RWPE2 (cell line): ENCODE results near the gene EIF4A3.

Source experiments
- ATAC-seq: fragments of 200-7000 bp; cut with Tn5 transposase; 3 replicates; pipeline ENCODE4 v1.9.1; 2021; ENCODE audit warnings: low read depth
- DNase-seq: peaks from one replicate; pipeline ENCODE4 v3.0.0-alpha.2; 2020; ENCODE audit warnings: low spot score
- H3K27ac ChIP-seq: fragments of 450-650 bp; 2 replicates; pipeline ENCODE4 v1.5.1; 2017; ENCODE audit warnings: mild to moderate bottlenecking; ENCODE audit not compliant: poor library complexity, severe bottlenecking
- H3K27me3 ChIP-seq: fragments of 250-450 bp; sonication (Bioruptor Pico); 2 replicates; pipeline ENCODE4 v1.5.1; 2021; ENCODE audit warnings: mild to moderate bottlenecking, moderate library complexity; ENCODE audit not compliant: insufficient read depth, poor library complexity, severe bottlenecking
- H3K36me3 ChIP-seq: fragments of 250-450 bp; sonication (Bioruptor Pico); 2 replicates; pipeline ENCODE4 v1.5.1; 2020; ENCODE audit warnings: low read depth, mild to moderate bottlenecking, moderate library complexity
- H3K4me1 ChIP-seq: fragments of 250-450 bp; sonication (Bioruptor Pico); 2 replicates; pipeline ENCODE4 v1.5.1; 2021; ENCODE audit warnings: mild to moderate bottlenecking, moderate library complexity; ENCODE audit not compliant: insufficient read depth, poor library complexity, severe bottlenecking
- H3K4me3 ChIP-seq: fragments of 250-450 bp; sonication (Bioruptor Pico); 2 replicates; pipeline ENCODE4 v1.5.1; 2021; ENCODE audit warnings: mild to moderate bottlenecking, moderate library complexity; ENCODE audit not compliant: severe bottlenecking
- H3K9me3 ChIP-seq: fragments of 250-450 bp; sonication (Bioruptor Pico); 2 replicates; pipeline ENCODE4 v1.5.1; 2021; ENCODE audit warnings: mild to moderate bottlenecking, moderate library complexity; ENCODE audit not compliant: severe bottlenecking
- TF ChIP-seq, protein P1 (sequence below): fragments of 450-650 bp; IDR thresholded peaks from one replicate; pipeline ENCODE4 v1.5.1; 2017; ENCODE audit warnings: mild to moderate bottlenecking, moderate library complexity; ENCODE audit not compliant: poor library complexity, severe bottlenecking

Gene EIF4A3

DNA sequence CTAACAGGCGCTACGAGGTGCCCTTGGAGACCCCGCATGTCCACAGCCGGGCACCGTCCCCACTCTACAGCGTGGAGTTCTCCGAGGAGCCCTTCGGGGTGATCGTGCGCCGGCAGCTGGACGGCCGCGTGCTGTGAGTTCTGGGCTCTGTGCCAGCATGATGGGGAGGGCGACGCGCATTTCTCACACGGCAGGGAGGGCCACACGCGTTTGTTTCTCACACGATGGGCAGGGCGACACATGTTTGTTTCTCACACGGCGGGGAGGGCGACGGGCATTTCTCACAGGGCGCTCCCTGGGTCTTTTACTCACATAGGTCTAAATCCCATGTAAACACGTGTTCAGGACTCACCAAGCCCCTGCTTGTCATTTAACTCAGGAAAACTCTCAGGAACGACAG lies 41.2 kb downstream of the EIF4A3 start:
- DNase-seq (peak; percentile 55), ATAC-seq (no peak)
- H3K27me3 ChIP-seq = no peaks in the 10 kb centered on the region
- no peaks in the 10 kb centered on the region for H3K36me3 ChIP-seq
- no peaks in the 10 kb centered on the region for H3K9me3 ChIP-seq
- peaks cover 12% of the 10 kb centered on the region for H3K4me1 ChIP-seq
- H3K4me3 ChIP-seq = no peak overlapping the region
- no peak overlapping the region for H3K27ac ChIP-seq
- TF ChIP-seq, protein P1, sequence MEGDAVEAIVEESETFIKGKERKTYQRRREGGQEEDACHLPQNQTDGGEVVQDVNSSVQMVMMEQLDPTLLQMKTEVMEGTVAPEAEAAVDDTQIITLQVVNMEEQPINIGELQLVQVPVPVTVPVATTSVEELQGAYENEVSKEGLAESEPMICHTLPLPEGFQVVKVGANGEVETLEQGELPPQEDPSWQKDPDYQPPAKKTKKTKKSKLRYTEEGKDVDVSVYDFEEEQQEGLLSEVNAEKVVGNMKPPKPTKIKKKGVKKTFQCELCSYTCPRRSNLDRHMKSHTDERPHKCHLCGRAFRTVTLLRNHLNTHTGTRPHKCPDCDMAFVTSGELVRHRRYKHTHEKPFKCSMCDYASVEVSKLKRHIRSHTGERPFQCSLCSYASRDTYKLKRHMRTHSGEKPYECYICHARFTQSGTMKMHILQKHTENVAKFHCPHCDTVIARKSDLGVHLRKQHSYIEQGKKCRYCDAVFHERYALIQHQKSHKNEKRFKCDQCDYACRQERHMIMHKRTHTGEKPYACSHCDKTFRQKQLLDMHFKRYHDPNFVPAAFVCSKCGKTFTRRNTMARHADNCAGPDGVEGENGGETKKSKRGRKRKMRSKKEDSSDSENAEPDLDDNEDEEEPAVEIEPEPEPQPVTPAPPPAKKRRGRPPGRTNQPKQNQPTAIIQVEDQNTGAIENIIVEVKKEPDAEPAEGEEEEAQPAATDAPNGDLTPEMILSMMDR = no peak

DNA sequence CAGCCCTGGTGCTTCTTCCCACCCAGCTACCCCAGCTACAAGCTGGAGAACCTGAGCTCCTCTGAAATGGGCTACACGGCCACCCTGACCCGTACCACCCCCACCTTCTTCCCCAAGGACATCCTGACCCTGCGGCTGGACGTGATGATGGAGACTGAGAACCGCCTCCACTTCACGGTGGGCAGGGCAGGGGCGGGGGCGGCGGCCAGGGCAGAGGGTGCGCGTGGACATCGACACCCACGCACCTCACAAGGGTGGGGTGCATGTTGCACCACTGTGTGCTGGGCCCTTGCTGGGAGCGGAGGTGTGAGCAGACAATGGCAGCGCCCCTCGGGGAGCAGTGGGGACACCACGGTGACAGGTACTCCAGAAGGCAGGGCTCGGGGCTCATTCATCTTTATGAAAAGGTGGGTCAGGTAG lies 42.0 kb downstream of the EIF4A3 start:
- TF ChIP-seq, protein P1 = no peak
- DNase-seq (peak; percentile 64), ATAC-seq (no peak)
- Histone ChIP-seq H3K27ac (no peak overlapping the region), H3K36me3 (no peaks in the 10 kb centered on the region), H3K4me1 (peaks cover 13% of the 10 kb centered on the region), H3K4me3 (no peak overlapping the region), H3K9me3 (no peaks in the 10 kb centered on the region), H3K27me3 (no peaks in the 10 kb centered on the region)

DNA sequence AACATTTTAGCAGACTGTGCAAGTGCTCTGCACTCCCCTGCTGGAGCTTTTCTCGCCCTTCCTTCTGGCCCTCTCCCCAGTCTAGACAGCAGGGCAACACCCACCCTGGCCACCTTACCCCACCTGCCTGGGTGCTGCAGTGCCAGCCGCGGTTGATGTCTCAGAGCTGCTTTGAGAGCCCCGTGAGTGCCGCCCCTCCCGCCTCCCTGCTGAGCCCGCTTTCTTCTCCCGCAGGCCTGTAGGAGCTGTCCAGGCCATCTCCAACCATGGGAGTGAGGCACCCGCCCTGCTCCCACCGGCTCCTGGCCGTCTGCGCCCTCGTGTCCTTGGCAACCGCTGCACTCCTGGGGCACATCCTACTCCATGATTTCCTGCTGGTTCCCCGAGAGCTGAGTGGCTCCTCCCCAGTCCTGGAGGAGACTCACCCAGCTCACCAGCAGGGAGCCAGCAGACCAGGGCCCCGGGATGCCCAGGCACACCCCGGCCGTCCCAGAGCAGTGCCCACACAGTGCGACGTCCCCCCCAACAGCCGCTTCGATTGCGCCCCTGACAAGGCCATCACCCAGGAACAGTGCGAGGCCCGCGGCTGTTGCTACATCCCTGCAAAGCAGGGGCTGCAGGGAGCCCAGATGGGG lies 42.5 kb downstream of the EIF4A3 start:
- no peaks in the 10 kb centered on the region for H3K36me3 ChIP-seq
- no peaks in the 10 kb centered on the region for H3K9me3 ChIP-seq
- H3K27ac ChIP-seq = no peak overlapping the region
- DNase-seq (peak; percentile 65), ATAC-seq (peak; percentile 28; the same call in 2 of the 3 replicates)
- TF ChIP-seq, protein P1 = no peak
- H3K4me3 ChIP-seq = no peak overlapping the region
- H3K4me1 ChIP-seq = peaks cover 9% of the 10 kb centered on the region
- H3K27me3 ChIP-seq = no peaks in the 10 kb centered on the region

DNA sequence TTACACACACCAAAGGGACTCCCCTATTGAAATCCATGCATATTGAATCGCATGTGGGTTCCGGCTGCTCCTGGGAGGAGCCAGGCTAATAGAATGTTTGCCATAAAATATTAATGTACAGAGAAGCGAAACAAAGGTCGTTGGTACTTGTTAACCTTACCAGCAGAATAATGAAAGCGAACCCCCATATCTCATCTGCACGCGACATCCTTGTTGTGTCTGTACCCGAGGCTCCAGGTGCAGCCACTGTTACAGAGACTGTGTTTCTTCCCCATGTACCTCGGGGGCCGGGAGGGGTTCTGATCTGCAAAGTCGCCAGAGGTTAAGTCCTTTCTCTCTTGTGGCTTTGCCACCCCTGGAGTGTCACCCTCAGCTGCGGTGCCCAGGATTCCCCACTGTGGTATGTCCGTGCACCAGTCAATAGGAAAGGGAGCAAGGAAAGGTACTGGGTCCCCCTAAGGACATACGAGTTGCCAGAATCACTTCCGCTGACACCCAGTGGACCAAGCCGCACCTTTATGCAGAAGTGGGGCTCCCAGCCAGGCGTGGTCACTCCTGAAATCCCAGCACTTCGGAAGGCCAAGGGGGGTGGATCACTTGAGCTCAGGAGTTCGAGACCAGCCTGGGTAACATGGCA lies 43.4 kb downstream of the EIF4A3 start:
- no peaks in the 10 kb centered on the region for H3K9me3 ChIP-seq
- no peak overlapping the region for H3K27ac ChIP-seq
- no peak overlapping the region for H3K4me3 ChIP-seq
- no peaks in the 10 kb centered on the region for H3K36me3 ChIP-seq
- peaks cover 2% of the 10 kb centered on the region for H3K4me1 ChIP-seq
- no peaks in the 10 kb centered on the region for H3K27me3 ChIP-seq
- TF ChIP-seq, protein P1 = no peak
- DNase-seq = peak; percentile 59
- ATAC-seq = no peak
